Measurements from ENCODE around the gene RREB1.

RREB1 gene

DNA sequence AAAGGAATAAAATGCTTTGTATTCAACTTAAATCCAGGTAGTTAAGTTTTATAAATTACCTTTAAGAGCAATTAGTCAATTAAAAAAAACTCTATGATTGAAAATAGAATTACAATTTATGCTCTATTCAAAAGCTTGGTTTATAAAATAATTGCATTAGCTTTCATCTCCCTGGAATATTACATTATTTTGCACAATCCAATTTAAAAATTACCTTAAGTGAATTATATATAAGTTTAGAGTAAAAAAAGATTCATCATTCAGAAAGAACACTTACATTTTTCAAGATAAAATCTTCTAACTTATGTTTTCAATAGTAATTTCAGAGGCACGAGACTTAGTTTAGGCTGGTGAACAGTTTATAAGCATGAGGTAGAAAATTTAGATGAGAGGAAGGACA lies 190.4 kb downstream of the RREB1 start:
- no peak overlapping the region for H3K4me3 ChIP-seq (ENCODE audit: low read length)
- TF ChIP-seq, protein P1, sequence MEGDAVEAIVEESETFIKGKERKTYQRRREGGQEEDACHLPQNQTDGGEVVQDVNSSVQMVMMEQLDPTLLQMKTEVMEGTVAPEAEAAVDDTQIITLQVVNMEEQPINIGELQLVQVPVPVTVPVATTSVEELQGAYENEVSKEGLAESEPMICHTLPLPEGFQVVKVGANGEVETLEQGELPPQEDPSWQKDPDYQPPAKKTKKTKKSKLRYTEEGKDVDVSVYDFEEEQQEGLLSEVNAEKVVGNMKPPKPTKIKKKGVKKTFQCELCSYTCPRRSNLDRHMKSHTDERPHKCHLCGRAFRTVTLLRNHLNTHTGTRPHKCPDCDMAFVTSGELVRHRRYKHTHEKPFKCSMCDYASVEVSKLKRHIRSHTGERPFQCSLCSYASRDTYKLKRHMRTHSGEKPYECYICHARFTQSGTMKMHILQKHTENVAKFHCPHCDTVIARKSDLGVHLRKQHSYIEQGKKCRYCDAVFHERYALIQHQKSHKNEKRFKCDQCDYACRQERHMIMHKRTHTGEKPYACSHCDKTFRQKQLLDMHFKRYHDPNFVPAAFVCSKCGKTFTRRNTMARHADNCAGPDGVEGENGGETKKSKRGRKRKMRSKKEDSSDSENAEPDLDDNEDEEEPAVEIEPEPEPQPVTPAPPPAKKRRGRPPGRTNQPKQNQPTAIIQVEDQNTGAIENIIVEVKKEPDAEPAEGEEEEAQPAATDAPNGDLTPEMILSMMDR (conservative IDR thresholded peaks at IDR 0.05; ENCODE audit: low read length), result no peak
- DNase-seq (ENCODE audit: low read depth), result no peak

DNA sequence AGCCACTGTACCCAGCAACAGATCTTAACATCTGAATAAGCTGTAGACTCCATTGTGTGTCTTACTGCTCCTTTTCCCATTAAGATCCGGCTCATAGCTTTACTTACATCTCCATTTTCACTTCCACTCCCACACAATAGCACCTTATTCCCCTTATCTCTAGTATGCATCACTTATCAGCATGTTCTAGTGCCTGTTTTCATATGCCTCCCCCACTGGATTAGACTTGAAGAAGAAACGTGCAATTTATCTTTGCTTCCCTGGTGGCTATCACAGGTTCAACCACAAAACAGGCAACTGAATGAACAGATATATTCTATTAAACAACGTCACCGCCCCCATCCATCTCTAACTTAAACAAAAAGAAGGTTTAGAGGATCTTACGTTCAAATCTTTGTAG lies 193.2 kb downstream of the RREB1 start:
- TF ChIP-seq, protein P1 (conservative IDR thresholded peaks at IDR 0.05; ENCODE audit: low read length), result no peak
- no peak overlapping the region for H3K4me3 ChIP-seq (ENCODE audit: low read length)
- no peak for DNase-seq (ENCODE audit: low read depth)

Measured in AG10803 (cell line).